NT2/D1 (cell line): Measurements from ENCODE around the gene RASA1.

ENCODE experiments used
- YY1 ChIP-seq: IDR thresholded peaks from 2 replicates; pipeline ENCODE4 v1.6.1; 2011; ENCODE audit not compliant: insufficient read length, insufficient read depth
- ZNF274 ChIP-seq: IDR thresholded peaks from 2 replicates; pipeline ENCODE4 v1.6.1; 2011; ENCODE audit warnings: mild to moderate bottlenecking, low read depth, low read length

DNA sequence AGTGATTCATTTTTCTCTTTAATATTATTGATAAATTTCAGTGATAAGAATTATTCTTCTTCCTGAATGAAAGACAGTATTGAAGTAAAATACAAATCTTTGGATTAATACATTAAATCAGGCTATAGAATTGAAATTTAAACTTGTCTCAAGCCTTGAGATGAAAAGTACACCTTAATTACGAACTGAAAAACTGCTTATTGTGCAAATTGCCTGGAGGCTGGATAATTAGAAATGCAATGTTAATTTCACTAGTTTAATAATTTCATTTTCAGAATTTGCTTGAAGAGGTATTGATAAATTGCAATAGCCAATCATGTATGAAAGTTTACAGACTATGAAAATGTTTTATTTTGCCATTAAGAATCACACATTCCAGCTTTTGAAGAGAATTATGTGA lies 156.1 kb downstream of the RASA1 start:
- no peak for TF ChIP-seq ZNF274
- TF ChIP-seq YY1: no peak
